Activated CD4-positive, CD25-positive, alpha-beta regulatory T cell treated with anti-CD3 and anti-CD28 coated beads, Interleukin-2, amount 50 U/mL, for 72 hours (primary cell): ENCODE results near the gene GFER.
A peak's percentile ranks its signal among the peaks of the same experiment; 100 is the strongest.
"Not testable (repeated sequence)": the region's sequence is repeated elsewhere in the genome, so short reads cannot be mapped to it uniquely, and the experiment has no call there.

Experiments used
- DNase-seq: peaks from one replicate; pipeline ENCODE4 v3.0.0; 2021

Gene GFER

DNA sequence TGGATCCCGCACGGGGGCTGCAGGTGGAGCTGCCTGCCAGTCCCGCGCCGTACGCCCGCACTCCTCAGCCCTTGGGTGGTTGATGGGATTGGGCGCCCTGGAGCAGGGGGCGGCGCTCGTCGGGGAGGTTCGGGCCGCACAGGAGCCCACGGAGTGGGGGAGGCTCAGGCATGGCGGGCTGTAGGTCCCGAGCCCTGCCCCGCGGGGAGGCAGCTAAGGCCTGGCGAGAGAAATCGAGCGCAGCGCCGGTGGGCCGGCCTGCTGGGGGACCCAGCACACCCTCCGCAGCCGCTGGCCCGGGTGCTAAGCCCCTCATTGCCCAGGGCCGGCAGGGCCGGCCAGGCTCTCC lies 25.9 kb upstream of the GFER start:
- not testable (repeated sequence) for DNase-seq

DNA sequence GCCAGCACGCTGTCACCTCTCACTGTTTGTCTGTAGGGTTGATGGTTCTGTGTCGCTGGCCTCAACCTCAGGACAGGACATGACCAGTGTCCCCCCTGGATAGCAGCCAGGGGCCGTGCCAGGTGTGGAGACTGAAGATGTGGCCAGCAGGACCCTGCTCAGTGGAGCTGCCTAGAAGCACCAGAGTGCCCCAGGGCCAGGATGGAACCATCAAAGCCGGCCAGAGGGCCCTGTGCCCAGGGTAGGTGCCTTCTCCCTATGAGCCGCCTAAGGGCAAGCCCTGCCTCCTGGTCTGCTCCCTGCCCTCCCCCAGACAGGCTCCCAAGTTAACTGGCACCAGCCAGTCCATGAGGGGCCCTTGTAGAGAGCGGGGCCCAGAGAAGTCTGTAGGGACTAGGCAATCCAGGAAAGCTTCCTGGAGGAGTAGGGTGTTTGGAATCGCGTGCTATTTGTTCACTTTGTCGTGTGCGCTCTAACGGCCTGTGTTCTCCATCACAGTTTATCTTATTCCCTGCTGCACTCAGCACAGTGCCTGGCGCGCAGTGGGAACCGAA lies 25.2 kb upstream of the GFER start:
- DNase-seq: no peak

DNA sequence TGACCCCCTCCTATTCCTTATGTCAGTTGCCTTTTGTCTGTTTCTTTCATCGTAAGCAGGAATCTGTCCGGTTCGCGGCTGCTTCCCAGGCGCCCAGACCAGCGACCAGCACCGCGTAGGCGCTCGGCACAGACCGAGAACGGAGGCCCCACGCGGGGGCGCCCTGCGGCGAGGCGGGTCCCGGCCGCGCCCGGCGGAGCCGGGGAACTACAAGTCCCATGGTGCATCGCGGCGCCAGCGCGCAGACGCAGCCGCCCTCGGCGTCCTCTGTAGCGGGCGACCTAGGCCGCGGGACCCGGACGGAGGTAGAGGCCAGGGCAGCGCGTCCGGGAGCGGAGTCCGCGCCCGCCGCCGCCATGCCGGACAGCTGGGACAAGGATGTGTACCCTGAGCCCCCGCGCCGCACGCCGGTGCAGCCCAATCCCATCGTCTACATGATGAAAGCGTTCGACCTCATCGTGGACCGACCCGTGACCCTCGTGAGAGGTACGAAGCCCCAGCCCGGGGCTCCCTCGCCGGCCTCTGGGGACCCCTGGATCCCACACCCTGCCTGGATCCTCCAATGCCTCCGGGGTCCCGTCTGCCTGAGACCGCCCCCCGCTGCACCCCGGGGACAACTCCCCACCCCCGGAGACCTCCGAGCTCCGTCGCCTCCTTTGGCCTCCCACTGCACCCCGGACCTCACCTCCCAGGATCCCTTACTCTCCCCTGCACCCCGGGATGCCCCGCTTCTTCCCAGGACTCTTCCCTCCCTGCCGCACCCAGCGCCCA lies 24.5 kb upstream of the GFER start, which contains the start of gene NDUFB10:
TSS of gene NDUFB10 (plus strand) at position 270 of the 771 bp plus-strand sequence. CDS start at position 357, 87 bp downstream.
- peak; percentile 97 for DNase-seq

DNA sequence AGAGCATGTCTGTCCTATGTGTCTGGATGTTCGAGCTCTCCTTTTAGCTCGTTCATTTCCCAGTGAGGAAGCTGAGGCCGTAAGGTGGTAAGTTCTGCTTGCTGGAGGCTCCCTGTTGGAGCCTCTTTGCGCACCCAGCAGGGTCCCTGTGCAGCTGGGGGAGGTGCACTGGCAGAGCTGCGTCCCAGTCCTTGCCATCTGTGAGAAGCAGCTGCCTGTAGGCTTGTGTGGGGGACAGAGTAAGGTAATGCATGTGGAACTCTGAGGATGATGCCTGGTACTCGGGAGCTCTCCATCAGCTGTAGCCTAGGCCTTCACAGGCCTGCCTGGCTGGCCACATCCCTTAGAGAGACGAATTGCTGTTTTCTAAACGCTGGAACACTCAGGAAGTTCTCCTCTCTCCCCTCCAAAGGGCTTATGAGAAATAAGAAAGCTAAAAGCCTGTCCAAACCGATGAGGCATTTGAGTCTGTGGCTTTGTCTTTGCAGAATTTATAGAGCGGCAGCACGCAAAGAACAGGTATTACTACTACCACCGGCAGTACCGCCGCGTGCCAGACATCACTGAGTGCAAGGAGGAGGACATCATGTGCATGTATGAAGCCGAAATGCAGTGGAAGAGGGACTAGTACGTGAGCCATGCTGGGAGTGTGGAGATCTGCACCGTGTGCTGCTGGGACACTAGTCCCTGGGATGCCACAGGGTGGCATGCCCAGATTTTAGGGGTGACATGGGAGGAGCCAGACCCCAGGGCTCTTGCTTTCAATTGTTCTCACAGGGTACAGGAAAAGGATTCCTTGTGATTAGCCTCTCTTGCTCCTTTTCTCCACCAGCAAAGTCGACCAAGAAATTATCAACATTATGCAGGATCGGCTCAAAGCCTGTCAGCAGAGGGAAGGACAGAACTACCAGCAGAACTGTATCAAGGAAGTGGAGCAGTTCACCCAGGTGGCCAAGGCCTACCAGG lies 23.0 kb upstream of the GFER start:
- no peak for DNase-seq

DNA sequence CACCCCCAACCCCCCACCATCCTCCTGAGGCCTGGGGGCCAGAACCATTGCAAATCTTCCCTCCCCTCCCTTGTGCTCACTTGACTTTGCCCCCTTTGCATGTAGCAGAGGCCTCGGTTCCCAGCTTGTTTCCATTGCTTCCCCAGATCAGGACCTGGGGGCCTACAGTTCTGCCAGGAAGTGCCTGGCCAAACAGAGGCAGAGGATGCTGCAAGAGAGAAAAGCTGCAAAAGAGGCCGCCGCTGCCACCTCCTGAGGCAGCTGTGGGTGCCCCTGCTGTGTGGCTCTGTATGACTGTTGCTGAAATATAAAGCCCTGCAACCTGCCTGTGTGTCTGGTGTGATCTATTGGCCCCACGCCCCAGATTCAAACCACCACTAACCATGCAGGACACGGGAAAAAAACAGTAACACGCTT lies 22.3 kb upstream of the GFER start:
- no peak for DNase-seq

DNA sequence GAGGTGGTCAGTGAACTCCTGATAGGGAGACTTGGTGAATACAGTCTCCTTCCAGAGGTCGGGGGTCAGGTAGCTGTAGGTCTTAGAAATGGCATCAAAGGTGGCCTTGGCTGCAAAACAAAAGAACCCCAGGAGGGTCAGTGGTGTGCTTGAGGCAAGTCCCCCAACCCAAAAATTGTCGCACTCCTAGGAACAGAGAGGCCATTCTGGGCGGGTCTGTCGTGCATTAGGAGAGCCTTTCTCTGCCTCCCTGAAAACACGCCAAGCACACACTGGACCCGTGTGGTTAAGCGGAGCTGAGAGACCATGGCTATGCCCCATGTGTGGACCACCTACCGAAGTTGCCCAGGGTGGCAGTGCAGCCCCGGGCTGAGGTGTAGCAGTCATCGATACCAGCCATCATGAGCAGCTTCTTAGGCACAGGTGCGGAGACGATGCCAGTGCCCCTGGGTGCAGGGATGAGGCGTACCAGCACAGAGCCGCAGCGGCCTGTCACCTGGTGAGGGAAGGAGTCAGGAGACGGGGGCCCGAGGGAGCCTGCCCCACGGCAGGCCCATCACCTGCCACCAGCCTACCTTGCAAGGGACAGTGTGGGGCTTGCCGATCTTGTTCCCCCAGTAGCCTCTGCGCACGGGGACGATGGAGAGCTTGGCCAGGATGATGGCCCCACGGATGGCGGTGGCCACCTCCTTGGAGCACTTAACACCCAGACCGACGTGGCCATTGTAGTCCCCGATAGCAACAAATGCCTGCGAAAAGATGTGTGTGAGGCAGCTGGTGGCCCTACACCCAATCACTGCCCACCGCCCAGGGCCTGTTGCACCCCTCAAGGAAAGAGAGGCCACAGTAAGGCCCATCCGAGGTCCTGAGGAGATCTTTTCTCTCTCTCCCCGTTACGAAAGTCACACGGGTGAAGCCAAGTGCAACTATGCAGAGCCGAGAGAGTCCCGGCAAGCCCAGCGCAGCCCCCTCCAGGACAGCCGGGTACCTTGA lies 21.5 kb upstream of the GFER start:
- DNase-seq: not testable (repeated sequence)

DNA sequence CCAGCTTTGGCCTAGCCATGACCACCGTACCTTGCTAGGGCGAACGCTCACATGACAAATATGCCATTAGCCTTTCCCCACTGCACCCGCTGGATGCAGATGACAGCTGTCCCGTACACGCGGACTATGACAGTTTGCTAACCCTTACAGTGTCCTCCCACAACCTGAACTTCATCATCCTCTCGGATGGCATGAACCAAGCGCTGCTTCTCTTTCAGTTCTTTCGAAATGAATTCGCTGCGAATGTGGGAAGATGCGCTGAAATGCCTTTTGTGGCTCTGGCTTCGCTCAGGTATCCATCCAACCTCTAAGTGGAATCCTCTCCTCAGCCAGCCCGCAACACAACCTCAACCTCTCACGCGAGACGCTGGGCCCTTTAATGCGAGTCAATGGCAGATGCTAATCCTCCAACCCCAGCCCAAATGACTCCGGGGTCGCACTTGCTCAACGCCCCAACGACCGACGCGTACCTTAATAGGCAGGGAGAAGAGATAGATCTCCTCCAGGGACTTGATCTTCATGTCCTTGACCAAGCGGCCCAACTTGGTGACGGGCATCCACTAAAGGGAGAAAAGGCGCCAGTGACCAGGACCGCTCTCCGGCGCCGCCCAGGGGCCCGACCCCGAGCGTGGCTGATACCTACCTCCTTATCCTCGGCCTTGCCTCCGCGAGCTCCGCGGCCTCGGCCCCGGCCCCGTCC lies 20.0 kb upstream of the GFER start:
- no peak for DNase-seq

DNA sequence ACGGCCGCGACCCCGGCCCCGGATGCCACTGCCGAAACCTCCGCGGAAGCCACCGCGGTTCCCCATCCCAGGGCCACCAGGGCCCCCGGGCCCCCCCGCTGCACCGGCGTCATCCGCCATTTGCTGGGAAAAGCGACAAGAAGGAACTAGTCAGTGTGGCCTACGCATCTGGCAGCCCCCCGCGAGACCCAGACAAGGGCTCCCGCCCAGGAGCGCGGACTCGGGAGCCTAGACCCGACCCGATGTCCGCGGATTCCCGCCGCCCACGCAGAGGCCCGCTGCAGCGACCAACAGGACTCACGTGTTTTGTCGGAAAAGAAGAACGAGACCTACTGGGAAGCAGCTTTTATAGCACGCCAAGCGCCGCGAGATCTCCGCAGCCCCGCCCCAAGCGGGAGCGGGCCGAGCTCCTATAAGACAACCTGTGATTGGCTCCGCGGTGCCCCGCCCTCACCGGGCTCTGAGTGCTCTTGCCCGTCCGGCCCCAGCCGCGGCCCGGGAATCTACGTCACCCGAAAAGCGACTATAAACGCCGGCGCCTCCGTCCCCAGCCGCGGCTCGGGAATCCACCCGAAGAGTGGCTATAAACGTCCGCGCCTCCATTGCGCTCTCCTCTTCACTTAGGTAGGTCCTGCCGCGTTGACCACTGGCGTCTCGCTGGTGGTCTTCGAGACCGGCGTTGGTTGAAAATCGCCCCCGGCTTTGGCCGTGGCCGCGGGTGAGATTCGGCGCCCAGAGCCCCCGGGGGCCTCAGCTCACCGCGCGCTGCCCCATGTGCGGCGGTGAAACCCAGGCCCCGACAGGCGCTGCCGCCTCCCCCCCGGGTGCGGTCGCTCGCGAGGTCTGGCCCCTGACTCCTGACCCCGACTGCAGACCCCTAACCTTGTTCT lies 19.2 kb upstream of the GFER start, which contains the start of gene RPS2:
TSS of gene RPS2 (minus strand) at position 321 of the 890 bp plus-strand sequence. CDS start at position 120, 201 bp downstream.
- peak; percentile 98 for DNase-seq

DNA sequence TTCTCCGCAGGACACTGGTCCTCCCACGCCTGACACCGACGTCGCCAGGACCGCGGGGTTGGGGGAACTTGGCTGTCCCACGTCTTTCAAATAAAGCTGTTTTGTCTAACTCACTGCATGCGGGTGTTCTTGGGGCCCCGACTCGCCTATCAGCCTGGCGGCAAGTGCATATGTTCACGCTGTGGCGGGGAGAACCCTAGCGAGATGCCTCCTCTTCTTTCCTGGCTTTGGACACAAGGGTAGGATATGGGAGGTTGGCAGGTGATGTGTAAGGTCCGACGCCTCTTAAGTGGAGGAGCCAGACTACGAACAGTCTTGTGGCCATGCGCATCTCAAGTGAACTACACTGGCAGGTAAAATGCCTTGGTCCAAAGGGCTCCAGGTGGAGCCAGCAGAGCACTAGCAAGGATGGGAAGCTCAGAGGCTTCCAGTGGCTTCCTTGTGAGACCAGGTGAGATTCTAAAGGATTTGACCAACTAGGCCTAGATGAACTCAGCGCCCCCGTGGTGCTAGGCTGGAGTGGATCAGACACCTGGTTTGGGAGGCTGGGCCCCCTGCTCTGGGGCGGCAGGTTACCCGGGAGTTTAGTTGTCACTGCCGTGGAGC lies 18.5 kb upstream of the GFER start:
- DNase-seq: no peak

DNA sequence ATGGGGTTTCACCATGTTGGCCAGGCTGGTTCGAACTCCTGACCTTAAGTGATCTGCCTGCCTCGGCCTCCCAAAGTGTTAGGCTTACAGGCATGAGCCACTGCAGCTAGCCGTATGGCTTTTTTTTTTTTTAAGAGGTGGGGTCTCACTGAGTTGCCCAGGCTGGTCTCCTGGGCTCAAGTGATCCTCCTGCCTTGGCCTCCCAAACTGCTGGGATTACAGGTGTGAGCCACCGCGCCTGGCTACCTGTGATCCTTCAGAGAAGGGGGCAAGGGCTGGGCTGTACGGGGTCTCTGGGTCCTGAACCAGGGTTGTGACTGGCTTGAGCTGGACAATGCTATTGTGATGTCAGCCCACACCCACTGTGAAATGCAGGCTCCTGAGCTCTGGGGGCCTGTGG lies 17.5 kb upstream of the GFER start, which contains the start of gene RNF151:
TSS of gene RNF151 (plus strand) at position 397 of the 400 bp plus-strand sequence. CDS start 26 bp downstream, outside the sequence.
- DNase-seq: no peak

DNA sequence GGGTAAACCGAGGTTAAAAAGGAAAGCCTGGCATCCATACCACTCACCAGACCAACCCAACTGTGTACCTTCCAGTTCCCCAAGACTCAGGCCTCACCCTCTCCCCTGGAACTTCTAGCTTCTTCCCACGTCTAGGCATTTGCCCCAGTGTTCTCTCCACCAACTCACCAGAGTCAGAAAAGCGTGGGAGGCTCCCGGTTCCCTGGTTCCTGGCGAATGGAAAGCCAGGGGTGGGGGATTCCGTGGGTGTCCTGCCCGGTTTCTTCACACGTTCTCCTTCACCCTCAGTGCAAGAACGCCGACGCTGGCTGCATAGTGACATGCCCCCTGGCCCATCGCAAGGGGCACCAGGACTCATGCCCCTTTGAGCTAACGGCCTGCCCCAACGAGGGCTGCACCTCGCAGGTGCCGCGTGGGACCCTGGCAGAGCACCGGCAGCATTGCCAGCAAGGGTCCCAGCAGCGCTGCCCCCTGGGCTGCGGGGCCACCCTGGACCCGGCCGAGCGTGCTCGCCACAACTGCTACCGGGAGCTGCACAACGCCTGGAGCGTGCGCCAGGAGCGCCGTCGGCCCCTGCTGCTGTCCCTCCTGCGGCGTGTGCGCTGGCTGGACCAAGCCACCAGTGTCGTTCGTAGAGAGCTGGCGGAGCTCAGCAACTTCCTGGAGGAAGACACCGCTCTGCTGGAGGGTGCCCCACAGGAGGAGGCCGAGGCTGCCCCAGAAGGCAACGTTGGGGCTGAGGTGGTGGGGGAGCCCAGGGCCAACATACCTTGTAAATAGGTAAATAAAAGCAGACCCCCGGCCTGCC lies 15.6 kb upstream of the GFER start:
- DNase-seq: no peak

DNA sequence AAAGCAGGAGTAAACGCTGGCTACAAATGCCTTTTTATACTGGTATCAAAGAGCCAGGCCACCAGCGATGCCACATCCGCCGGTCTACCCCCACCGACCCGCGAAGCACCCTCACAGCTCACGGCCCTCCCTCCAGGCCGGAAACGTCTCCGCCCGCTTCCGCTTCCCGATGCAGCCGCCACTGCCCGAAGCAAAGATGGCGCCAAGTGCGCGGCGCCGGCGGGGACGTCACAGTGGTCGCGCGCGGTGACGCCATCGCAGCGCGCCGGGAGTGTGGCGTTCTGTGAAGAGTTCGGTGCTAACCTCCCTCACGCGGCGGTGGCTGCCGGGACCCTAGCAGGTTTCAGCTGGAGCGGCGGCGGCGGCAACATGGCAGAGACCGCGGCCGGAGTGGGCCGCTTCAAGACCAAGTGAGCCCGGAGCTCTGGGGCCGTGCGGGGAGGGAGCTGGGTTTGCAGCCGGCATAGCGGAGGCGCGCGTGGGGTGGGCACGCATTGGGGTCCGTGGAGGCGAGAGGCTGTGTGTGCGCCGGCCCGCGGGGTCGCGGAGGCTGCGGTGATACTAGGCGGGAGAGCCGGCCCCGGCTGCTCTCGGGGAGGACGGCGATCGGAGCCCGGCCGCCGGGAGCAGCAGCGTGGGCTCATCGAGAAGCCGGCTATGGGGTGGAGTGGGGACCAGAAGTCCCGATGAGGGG lies 12.1 kb upstream of the GFER start, which contains the start of gene TBL3:
TSS of gene TBL3 (plus strand) at position 258 of the 694 bp plus-strand sequence. CDS start at position 370, 112 bp downstream.
- DNase-seq: peak; percentile 98

DNA sequence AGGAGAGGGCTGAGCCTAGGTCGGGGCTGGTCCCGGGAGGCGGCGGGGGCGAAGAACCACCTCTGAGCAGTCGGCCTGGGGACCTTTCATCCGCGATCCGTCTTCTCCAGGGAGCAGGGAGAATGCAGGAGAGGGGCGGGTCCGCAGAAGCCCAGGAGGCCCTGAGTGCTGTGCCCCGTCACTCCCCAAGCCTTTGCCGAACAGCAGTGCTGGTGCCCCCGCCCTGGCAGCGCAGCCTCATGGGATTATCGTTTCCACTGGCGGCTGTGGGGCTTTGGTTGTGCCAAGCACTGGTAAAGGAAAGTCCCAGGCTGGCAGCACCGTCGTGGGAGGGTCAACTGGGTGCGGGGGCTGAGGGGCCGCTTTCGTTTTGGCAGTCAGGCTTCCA lies 11.5 kb upstream of the GFER start:
- DNase-seq: no peak

DNA sequence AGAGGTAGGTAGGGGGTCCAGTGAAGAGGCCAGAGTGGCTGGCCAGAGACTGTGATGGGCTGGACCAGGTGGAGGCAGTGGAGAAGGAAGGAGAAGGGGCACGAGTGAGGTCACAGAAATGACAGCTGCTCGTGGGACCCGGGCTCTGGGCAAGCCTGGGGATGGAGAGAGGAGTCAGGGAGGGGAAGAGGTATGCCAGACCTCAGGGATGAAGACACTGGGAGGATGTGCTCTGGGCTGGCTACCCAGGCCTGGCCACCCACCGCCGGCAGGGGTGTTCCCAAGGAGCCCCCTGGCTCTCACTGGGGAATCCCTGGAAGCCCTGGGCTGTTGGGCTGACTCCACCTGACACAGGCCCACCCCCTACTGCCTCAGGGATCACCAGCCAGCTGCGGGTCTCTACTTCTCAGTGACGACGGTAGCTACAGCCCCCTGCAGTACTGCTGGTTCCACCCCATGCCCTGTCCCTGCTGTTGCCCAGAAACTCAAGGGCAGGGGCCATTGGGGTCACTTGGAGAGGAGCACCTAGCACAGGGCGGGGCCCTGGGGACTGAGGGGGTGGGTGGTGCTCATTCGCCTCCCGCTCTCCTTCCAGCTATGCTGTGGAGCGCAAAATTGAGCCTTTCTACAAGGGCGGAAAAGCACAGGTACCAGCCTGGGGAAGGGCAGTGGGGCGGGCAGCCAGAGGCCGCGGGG lies 10.4 kb upstream of the GFER start:
- no peak for DNase-seq

DNA sequence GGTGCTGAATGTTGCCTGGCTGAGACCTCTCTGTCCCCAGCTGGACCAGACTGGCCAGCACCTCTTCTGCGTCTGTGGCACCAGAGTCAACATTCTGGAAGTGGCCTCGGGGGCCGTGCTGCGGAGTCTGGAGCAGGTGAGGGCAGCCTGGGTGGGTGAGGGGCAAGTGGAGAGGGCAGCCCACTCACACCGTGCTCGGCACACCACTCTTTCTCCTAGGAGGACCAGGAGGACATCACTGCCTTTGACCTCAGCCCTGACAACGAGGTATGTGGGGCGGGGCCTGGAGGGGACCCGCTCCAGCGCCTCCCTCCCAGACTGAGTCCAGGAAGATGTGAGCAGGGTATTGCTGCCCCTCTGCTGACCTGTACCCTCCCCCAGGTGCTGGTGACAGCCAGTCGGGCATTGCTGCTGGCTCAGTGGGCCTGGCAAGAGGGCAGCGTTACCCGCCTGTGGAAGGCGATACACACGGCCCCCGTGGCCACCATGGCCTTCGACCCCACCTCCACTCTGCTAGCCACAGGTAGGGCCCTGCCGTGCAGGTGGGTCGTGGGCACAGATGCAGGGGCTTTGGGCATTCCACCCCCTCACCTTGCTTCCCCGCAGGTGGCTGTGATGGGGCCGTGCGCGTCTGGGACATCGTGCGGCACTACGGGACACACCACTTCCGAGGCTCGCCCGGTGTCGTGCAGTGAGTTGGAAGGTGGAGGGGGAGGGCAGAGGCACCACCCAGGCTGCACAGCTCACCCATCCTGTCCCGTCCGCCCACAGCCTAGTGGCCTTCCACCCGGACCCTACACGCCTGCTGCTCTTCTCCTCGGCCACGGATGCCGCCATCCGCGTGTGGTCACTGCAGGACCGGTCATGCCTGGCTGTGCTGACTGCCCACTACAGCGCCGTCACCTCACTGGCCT lies 9.6 kb upstream of the GFER start:
- no peak for DNase-seq
